GM18858 (cell line): ENCODE data around the gene RNASEH2A.
"Not testable (repeated sequence)": the region's sequence is repeated elsewhere in the genome, so short reads cannot be mapped to it uniquely, and the experiment has no call there.

Source experiments
- ATAC-seq: cut with Tn5 transposase; IDR thresholded peaks from one replicate; pipeline ENCODE4 v1.9.1; 2021; ENCODE audit not compliant: unreplicated experiment

Gene RNASEH2A

DNA sequence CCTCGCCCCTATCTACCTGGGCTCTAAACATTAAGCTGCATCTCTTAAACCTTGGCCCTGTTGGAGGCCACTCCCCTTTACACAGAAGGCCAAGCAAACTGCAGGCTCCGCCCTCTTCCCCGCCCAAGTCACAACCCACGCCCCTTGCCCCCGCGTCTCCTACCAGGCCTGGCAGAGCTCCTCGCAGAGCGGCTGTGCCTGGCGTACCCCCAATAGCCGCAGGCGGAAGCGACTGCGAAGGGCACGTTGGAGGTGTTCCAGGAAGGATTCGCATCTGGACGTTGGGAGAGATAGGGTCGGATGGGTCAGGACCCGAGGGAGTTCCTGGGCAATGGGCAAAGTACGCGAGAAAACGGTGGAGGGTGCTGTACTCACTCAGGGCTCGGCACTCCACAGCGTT, 22.1 kb downstream of the RNASEH2A start:
- no peak for ATAC-seq

DNA sequence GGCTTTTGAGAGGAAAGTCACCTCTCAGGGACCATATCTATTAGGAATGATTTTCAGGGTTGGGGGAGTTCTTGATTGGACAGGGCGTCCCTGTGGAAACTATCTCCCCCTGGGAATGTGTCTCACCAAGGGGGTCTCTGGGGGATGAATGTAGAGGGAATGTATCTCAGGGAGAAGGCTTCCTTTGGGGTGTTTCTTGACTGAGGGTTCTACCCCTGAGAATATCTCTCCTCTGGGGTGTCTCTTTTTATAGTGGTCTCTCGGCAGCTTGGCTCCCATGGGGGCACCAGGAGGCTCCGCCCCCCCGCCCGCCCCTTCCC, 27.0 kb downstream of the RNASEH2A start:
- no peak for ATAC-seq

DNA sequence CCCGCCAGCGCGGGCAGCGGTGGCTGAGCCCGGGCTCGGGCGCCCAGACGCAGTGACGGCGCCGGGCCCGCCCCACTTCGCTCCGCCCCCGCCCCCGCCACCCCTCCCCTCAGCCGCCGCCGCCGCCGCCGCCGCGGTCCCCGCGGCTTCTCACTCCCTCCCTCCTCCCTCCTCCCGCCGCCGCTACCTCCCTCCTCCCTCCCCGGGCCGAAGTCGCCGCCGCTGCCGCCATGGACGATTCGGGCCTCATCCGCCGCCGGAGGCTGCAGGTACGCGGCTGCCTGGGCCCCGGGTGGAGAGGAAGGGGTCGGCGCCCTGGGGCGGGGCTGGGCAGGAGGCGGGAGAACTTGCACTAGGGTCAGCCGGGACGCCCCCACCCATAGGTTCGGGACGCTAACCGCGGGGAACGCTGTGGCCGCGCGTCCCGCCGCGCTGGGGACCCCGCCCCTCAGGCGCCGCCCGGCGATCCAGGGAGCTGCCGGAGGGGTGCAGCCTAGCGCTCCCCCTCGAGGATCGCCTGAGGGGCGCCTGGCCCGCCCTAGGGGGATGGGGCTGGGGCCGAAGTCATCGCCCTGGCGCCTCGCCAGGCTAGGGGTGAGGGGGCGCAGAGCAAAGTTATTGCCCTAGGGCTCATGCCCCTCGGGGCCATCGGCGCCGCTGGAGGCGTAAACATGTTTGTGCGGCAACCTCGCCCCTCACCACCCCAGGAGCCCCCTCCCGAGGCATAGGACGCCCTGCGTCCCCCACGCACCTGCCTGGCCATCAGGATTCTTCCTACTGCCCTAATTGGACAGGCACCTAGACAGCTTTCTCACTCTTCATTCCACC, 27.6 kb downstream of the RNASEH2A start:
- ATAC-seq = no peak

DNA sequence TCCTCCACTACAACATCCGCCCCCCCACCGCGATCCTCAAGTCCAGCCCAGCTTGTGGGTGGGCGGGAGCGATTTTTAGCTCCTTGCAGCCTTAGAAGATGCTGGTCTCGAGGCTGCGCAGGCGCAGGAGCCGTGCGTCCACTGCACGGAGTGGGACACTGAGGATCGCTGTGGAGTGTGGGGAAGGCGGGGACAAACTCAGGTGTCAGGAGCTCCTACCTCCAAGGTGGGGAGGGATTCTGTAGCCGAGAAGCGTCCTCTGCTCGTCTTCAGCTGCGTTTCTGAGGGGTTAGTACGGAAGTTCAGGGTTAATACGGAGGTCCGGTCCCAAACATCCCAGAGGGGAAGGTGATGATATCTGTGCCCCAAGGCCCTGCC, 28.2 kb downstream of the RNASEH2A start, which contains the start of gene RTBDN:
Gene RTBDN, minus strand, starts transcription at position 14 of the 378 bp plus-strand sequence. CDS start 4,600 bp downstream, outside the sequence.
- no peak for ATAC-seq

DNA sequence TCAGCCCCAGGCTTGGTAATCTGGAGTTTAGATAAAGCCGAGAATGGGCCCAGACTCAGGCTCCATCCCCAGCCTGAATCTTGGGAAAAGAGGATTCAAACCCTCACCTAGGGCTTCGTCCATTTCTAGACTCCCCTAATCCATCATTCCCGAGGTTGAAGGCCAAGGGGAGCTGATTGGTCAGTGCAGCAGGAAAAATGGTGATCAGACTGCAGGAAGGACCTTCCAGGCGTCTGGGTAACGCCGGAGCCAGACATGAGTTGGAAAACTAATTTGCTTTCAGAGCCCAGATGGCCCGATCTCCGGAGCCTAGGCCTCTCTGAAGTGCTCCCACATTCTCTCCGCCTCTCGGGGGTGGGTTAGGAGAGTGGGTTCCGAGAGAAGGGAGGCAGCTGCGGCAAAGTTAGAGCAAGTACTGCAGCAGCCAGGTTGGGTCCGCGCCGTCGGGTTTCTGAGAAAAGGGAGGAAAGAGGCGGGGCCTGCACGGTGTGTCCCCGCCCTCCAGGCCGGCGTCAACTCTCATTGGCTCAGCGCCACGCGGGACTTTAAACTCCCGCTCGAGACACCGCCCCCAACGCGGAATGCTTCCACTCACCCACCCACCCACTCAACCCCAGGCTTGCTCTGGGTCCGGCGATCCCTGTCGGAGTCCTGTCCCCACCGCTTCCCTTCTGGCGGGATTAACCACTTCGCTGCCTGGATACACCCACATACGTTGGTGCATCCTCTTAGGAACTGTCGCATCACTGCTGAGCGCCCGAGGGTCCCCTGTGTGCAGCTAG, 28.8 kb downstream of the RNASEH2A start:
- no peak for ATAC-seq

DNA sequence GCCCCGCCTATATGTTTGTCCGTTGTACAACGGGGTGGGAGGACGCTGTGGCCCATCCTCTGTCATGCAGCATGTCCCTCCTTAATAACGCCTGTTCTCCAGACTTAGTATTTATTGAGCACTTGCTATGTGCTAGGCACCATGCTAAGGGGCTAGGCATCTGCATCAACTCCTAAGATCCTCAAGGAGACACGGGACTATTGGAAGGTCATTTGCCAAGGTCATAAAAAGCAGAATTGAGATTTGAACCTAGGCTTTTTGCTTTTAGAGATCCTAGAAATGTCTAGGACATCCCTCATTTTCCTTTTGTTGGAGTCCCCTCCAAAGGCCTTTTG, 30.1 kb downstream of the RNASEH2A start:
- no peak for ATAC-seq

DNA sequence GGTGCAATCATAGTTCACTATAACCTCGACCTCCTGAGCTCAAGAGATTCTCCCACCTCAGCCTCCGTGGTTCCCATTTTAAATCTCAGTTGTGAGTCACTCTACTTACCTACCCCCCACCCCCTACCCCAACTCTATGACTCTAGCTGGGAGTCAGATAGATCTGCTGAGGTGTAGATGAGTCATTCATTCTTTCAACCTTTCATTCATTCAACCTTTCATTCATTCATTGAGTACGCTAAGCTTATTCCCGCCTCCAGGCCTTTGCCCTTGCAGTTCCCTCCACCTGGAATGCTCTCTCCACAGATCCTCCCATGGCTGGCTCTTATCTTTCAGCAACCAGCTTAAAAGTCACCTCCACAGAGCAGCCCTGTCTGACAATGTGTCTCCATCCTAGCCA, 30.8 kb downstream of the RNASEH2A start:
- ATAC-seq = no peak

DNA sequence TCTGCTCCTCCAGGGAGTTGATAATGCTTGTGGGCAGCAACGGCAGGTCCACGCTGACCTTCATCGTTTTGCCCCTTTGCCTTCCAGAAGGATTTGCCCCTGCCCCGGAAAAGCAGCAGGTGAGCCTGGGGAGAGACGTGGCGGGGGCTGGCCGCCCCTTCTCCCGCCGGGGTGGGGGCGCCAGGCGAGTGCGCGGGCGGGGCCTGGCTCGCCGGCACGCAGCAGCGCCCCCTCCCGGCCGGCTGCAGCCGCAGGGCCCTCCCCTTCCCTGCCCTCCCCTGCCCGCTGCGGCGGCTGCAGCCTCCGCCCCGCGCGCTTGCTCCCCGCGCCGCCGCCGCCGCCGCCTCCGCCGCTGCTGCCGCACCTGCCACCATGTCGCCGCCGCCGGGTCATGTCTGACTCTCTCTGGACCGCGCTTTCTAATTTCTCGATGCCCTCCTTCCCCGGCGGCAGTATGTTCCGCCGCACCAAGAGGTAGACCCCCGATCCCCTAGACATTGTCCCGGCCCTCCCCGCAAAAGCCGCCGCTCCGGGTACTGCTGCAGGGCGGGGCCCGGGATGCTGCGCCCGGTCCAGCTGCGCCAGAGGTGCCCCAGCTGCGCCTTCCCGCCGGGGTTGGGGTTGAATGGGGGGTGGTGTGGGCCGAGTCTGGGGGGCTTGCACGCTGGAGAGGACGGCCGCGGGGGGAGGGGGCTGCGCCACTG, 31.9 kb downstream of the RNASEH2A start, which contains the start of gene MAST1:
Gene MAST1, plus strand, starts transcription at position 334 of the 704 bp plus-strand sequence. Its CDS starts 58 bp downstream, at position 392.
- no peak for ATAC-seq

DNA sequence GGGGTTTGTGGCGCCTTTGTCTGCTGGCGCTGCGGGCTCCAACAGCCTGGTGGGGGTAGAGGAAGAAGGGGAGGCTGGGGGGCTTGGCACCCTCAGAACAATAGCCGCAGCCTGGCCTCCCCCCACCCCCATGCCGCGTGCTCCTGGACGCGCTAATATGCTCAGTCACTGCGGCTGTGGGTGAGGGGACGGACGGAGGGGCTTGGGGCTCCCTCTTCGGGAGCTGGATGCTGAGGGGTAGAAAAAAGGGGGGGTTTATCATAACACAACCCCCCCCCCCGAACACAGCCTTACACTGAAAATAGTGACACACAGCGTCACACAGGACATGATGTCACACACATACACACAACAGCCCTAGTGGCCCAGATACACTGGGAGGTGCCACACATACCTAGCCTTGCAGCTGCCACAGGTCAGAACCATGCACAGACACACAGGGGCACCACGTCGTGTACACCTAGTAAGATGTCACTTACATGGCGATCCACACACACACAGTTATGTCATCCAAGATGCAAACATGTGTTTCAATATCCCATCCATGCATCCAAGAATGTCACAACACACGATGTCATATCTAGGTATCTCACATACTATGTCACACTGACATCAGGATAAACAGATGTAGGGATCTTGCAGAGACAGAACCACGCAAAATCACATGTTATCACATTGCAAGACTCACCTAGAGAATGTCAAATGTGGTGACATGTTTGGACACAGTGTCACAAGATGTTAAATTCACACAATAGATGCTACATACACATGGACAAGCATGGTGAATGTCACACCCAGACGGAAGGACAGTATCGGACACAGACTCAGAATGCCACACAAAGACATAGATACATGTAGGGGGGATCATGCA, 32.7 kb downstream of the RNASEH2A start:
- ATAC-seq = no peak

DNA sequence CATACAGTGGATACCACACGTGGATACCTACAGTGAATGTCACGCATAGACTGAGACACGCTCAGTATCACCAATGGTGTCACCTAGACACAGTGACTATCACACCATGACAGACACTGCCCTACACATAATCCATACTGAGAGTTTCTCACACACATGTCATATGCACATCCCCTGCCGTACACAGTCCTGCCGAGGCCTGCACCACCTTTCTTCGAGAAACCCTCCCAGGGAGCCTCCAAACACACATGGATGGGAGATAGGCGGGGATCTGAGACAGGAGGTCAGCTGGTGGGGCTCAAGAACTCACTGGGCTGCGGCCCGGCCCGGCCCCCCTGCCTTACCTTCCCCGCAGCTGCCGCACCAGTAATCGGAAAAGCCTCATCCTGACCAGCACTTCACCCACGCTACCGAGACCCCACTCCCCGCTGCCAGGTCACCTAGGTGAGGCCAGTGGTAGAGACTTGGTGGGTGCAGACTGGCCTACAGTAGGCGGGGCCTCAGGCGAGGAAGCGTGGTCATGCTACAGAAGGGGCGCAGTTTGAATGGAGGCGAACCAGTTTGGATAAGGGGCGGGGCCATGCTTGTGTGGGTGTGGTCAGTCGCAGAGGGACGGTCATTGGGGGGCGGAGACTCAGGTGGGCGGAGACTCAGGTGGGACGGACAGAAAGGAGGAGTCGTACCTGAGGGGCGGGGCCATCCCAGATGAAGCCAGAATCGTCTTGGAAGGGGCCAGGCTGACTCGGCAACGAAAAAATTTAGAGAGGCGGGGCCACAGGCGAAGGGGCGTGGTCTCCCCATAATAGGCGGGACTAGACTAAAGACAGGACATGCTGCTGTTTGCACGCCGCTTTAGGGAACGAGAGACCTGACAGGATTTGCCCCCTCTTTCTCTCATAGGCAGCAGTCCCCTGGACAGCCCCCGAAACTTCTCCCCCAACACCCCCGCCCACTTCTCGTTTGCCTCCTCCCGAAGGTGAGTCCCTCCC, 34.0 kb downstream of the RNASEH2A start:
- ATAC-seq = no peak

DNA sequence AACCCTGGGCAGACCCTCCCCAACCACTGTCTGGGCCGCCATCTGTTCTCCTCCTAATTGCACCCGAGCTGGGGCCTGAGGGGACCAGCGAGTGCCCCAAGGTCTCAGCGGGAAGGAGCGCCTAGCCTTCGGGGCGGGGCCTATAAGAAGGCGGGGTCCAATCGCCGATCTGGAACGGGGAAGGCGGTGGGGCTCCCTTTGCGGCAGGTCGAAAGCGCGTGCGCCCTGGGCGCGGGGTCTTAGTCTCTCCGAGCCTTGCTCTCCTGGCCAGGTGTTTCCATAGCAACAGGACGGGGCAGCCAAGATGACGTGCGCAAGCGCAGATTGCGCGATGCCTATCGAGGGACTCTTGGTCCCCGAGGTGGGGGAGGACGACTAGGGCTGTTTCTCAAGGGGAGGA, 34.7 kb downstream of the RNASEH2A start:
- ATAC-seq = no peak

DNA sequence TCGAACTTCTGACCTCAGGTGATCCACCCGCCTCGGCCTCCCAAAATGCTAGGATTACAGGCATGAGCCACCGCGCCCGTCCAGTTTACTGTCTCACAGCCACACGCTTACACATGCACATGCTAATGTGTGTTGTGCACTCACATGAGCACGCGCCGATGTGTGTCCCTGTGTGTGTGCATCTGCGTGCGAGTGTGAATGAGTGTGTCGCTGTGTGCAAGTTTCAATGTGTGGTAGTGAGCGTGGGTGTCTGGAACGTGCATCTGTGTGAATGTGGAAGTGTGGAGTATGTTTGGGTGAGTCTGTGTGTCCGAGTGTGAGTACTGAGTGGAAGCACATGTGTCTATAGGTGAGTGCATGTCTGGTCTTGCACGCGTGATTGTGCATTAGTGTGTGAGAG, 36.1 kb downstream of the RNASEH2A start:
- no peak for ATAC-seq

DNA sequence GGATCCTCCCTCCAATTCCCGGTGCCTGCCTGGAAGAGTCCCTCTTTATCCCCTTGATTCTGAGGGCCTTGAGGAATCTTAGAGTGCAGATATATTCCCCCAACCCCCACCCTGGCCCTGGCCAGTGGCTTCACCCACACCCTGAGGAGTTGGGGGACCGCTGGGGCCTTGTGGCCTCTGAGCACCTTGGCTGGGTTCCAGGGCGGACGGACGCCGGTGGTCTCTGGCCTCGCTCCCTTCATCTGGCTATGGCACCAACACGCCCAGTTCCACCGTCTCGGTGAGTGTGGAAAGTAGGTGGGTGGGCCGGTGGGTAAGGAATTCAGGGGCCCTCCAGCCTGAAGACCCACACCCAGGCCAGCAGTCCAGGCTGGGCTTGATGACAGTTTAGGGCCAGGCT, 36.9 kb downstream of the RNASEH2A start:
- no peak for ATAC-seq

DNA sequence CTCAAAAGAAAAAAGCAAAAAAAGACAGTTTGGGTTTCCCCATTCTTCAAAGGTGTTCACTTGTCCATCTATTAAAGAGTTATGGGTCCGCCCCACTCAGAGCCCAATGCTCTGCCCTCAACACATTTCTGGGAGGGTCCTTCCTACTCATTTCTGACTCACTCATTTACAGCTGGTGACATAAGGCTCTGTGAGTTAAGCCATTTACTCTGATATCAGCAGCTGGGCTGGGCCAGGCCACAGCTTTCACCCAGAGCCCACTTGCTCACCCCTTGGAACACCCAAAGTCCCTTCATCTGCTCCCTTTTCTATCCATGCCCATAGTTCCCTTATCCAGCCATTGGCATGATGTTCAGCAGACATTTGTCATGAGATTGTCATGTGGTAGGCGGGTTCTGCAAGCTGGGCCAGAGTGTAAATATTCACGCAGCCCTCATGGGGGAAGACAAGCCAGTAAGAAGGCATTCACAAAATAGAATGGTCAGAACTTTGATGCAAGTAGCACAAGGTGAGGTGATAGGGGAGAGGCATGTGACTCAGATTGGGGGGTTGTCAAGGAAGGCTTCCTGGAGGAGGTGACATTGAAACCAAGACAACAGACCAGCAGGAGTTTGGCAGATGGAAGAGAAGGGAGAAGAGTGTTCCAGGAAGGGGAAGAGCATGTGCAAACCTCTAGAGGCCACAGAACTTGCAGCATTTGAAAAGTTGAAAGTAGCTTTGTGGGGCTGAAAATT, 37.8 kb downstream of the RNASEH2A start:
- ATAC-seq = no peak

DNA sequence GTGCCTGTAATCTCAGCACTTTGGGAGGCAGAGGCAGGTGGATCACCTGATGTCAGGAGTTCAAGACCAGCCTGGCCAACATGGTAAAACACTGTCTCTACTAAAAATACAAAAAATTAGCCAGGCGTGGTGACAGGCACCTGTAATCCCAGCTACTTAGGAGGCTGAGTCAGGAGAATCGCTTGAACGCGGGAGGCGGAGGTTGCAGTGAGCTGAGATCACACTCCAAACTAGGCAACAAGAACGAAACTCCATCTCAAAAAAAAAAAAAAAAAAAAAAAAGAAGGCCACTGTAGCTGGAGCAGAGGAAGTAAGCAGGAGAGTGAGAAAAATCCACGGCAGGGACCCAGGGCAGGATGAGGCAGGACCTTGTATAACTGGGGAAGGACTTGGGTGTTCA, 40.2 kb downstream of the RNASEH2A start:
- not testable (repeated sequence) for ATAC-seq

DNA sequence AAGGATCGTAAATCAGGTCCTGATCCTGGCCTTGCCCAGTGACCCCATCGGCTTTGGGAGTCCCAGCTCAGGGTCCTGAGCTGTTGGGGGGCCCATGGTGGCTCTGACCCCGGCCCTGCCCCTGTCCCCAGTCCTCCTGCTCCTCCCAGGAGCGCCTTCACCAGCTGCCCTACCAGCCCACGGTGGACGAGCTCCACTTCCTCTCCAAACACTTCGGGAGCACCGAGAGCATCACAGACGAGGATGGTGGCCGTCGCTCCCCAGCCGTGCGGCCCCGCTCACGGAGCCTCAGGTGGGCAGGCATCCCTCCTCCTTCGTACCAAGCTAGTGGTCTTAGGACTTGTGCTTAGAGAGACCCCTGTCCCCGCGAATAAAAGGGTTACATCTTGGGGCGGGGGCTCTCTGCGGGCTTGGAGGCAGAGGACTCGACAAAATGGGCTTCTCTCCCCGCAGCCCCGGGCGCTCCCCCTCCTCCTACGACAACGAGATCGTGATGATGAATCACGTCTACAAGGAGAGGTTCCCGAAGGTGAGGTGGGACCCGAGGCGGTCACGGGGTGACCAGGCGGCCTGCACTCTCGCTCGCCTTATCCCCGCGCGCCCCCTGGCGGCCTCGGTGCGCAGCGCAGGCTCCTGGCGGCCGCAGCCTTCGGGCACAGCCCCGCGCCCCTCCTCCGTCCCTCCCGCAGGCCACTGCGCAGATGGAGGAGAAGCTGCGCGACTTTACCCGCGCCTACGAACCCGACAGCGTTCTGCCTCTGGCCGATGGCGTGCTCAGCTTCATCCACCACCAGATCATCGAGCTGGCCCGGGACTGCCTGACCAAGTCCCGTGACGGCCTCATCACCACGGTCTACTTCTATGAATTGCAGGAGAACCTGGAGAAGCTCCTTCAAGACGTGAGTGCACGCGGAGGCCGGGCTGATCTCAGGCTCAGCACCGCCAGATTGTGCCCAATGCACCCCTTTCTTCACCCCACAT, 41.1 kb downstream of the RNASEH2A start:
- no peak for ATAC-seq

DNA sequence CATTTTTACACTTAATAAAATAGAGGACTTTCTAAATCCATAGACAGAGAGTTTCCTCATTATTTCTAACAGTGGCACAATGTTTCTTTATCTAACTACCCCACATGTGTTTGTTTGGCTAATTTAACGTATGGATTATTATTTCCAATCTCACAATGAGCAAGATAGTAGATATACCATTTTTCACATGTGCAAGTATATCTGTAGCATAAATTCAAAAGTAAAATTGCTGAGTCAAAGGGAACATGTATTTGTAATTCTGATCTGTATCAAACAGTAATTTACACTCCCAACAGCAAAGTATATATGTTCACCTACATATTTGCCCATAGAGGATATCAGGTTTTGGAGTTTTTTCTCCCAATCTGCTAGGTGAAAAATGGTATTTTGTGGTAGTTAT, 50.3 kb downstream of the RNASEH2A start:
- ATAC-seq = no peak
